Neural cell (in vitro differentiated cells): ENCODE data around the gene NHERF1. TPM values are rescaled to one million over a fixed set of nuclear protein-coding genes. Genes with fewer than 3 reads are reported as not detected.

Experiments
- H2AFZ ChIP-seq: fragments of 200-600, 300-800 bp; sonication (generic), shearing (Covaris generic); 2 replicates; pipeline ENCODE4 v1.6.0; 2014; ENCODE audit warnings: low read depth, mild to moderate bottlenecking, antibody characterized with exemption, low read length, moderate library complexity
- H3F3A ChIP-seq: fragments of 200-600 bp; shearing (Covaris generic); 2 replicates; pipeline ENCODE4 v1.6.1; 2016; ENCODE audit warnings: mild to moderate bottlenecking, moderate library complexity, mixed read lengths, antibody characterized with exemption, low read length; ENCODE audit not compliant: insufficient read depth, poor library complexity, severe bottlenecking
- H3K27ac ChIP-seq: fragments of 200-600, 300-800 bp; sonication (generic), shearing (Covaris generic); 2 replicates; pipeline ENCODE4 v1.5.1; 2014; ENCODE audit warnings: mild to moderate bottlenecking, low read length, moderate library complexity
- H3K27me3 ChIP-seq: fragments of 300-800, 200-600 bp; sonication (generic), shearing (Covaris generic); 2 replicates; pipeline ENCODE4 v1.6.0; 2014; ENCODE audit warnings: mild to moderate bottlenecking, low read depth, low read length, moderate library complexity; ENCODE audit not compliant: insufficient read depth
- H3K36me3 ChIP-seq: fragments of 300-800, 200-600 bp; sonication (generic), shearing (Covaris generic); 2 replicates; pipeline ENCODE4 v1.5.1; 2014; ENCODE audit warnings: mild to moderate bottlenecking, antibody characterized with exemption, low read length, moderate library complexity; ENCODE audit not compliant: insufficient read depth
- H3K4me2 ChIP-seq: fragments of 300-800, 200-600 bp; sonication (generic), shearing (Covaris generic); 2 replicates; pipeline ENCODE4 v1.6.0; 2014; ENCODE audit warnings: mild to moderate bottlenecking, low read length
- H3K4me3 ChIP-seq: fragments of 300-800, 200-600 bp; sonication (generic), shearing (Covaris generic); 2 replicates; pipeline ENCODE4 v1.5.1; 2014; ENCODE audit warnings: mild to moderate bottlenecking, low read length, moderate library complexity
- H3K79me2 ChIP-seq: fragments of 200-600 bp; shearing (Covaris generic); replicated peaks from 2 replicates; pipeline ENCODE4 v1.6.0; 2014; ENCODE audit warnings: mild to moderate bottlenecking, low read length, moderate library complexity; ENCODE audit not compliant: insufficient read depth
- H3K9ac ChIP-seq: fragments of 300-800, 200-600 bp; sonication (generic), shearing (Covaris generic); 2 replicates; pipeline ENCODE4 v1.6.1; 2016; ENCODE audit warnings: mild to moderate bottlenecking, low read length, mixed read lengths
- H3K9me2 ChIP-seq: fragments of 200-600 bp; shearing (Covaris generic); 2 replicates; pipeline ENCODE4 v1.6.1; 2016; ENCODE audit warnings: mild to moderate bottlenecking, low read length, mixed read lengths; ENCODE audit not compliant: insufficient read depth
- H3K9me3 ChIP-seq: fragments of 200-600, 300-800 bp; sonication (generic), shearing (Covaris generic); 2 replicates; pipeline ENCODE4 v1.6.1; 2016; ENCODE audit warnings: mild to moderate bottlenecking, mixed run types, low read length, moderate library complexity, mixed read lengths
- H4K20me1 ChIP-seq: fragments of 200-600 bp; shearing (Covaris generic); 2 replicates; pipeline ENCODE4 v1.6.1; 2016; ENCODE audit warnings: mild to moderate bottlenecking, mixed run types; ENCODE audit not compliant: insufficient read depth
- EP300 ChIP-seq: fragments of 450-650 bp; conservative IDR thresholded peaks from 2 replicates; pipeline ENCODE4 v1.6.1; 2014; ENCODE audit warnings: antibody characterized with exemption, mild to moderate bottlenecking, moderate library complexity; ENCODE audit not compliant: poor library complexity, severe bottlenecking
- EZH2 ChIP-seq: fragments of 200-600, 300-800 bp; shearing (Covaris generic), sonication (generic); IDR thresholded peaks from 2 replicates; pipeline ENCODE4 v1.6.1; 2014; ENCODE audit warnings: antibody characterized with exemption, low read length, borderline replicate concordance, mild to moderate bottlenecking; ENCODE audit not compliant: insufficient read depth, poor library complexity, severe bottlenecking
- MXI1 ChIP-seq: fragments of 450-650 bp; conservative IDR thresholded peaks from 2 replicates; pipeline ENCODE4 v1.6.1; 2014; ENCODE audit warnings: antibody characterized with exemption, mild to moderate bottlenecking; ENCODE audit not compliant: poor library complexity, severe bottlenecking
- POLR2AphosphoS5 ChIP-seq: IDR thresholded peaks from 2 replicates; pipeline ENCODE4 v1.6.1; 2012
- RAD21 ChIP-seq: fragments of 450-650 bp; conservative IDR thresholded peaks from 2 replicates; pipeline ENCODE4 v1.6.1; 2014; ENCODE audit warnings: antibody characterized with exemption, mild to moderate bottlenecking, moderate library complexity
- SMC3 ChIP-seq: fragments of 450-650 bp; conservative IDR thresholded peaks from 2 replicates; pipeline ENCODE4 v1.6.1; 2014; ENCODE audit warnings: antibody characterized with exemption, mild to moderate bottlenecking, moderate library complexity; ENCODE audit not compliant: poor library complexity
- TAF1 ChIP-seq: IDR thresholded peaks from 2 replicates; pipeline ENCODE4 v1.6.1; 2012; ENCODE audit warnings: low read depth
- polyA plus RNA-seq: library from polyadenylated mRNA; depleted of rRNA; stranded (reverse); fragments of >200 nt; gene quantifications from 2 replicates; pipeline ENCODE4 v1.2.3, GENCODE V29; 2014
- TF ChIP-seq, protein P1 (sequence below): fragments of 450-650 bp; IDR thresholded peaks from 2 replicates; pipeline ENCODE4 v1.5.1; 2014; ENCODE audit warnings: antibody characterized with exemption, mild to moderate bottlenecking, moderate library complexity; ENCODE audit not compliant: poor library complexity, severe bottlenecking
- TF ChIP-seq, protein P2 (sequence below): IDR thresholded peaks from 2 replicates; pipeline ENCODE4 v1.6.1; 2012; ENCODE audit warnings: borderline replicate concordance

Gene NHERF1
- polyA plus RNA-seq, 1 donor from 2014 or later, result 0.51 TPM

GRCh38 chr17:74812109-74813009 lies 63.9 kb downstream of the NHERF1 start:
- H3K9me3 ChIP-seq, result no peaks in the 10 kb centered on the region
- no peaks in the 10 kb centered on the region for H3K27me3 ChIP-seq
- H4K20me1 ChIP-seq, result no peaks in the 10 kb centered on the region
- TF ChIP-seq EP300 (no peak), RAD21 (no peak), SMC3 (no peak), EZH2 (no peak), TAF1 (no peak), POLR2AphosphoS5 (no peak), MXI1 (no peak)
- TF ChIP-seq, protein P1, sequence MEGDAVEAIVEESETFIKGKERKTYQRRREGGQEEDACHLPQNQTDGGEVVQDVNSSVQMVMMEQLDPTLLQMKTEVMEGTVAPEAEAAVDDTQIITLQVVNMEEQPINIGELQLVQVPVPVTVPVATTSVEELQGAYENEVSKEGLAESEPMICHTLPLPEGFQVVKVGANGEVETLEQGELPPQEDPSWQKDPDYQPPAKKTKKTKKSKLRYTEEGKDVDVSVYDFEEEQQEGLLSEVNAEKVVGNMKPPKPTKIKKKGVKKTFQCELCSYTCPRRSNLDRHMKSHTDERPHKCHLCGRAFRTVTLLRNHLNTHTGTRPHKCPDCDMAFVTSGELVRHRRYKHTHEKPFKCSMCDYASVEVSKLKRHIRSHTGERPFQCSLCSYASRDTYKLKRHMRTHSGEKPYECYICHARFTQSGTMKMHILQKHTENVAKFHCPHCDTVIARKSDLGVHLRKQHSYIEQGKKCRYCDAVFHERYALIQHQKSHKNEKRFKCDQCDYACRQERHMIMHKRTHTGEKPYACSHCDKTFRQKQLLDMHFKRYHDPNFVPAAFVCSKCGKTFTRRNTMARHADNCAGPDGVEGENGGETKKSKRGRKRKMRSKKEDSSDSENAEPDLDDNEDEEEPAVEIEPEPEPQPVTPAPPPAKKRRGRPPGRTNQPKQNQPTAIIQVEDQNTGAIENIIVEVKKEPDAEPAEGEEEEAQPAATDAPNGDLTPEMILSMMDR, result no peak
- TF ChIP-seq, protein P2, sequence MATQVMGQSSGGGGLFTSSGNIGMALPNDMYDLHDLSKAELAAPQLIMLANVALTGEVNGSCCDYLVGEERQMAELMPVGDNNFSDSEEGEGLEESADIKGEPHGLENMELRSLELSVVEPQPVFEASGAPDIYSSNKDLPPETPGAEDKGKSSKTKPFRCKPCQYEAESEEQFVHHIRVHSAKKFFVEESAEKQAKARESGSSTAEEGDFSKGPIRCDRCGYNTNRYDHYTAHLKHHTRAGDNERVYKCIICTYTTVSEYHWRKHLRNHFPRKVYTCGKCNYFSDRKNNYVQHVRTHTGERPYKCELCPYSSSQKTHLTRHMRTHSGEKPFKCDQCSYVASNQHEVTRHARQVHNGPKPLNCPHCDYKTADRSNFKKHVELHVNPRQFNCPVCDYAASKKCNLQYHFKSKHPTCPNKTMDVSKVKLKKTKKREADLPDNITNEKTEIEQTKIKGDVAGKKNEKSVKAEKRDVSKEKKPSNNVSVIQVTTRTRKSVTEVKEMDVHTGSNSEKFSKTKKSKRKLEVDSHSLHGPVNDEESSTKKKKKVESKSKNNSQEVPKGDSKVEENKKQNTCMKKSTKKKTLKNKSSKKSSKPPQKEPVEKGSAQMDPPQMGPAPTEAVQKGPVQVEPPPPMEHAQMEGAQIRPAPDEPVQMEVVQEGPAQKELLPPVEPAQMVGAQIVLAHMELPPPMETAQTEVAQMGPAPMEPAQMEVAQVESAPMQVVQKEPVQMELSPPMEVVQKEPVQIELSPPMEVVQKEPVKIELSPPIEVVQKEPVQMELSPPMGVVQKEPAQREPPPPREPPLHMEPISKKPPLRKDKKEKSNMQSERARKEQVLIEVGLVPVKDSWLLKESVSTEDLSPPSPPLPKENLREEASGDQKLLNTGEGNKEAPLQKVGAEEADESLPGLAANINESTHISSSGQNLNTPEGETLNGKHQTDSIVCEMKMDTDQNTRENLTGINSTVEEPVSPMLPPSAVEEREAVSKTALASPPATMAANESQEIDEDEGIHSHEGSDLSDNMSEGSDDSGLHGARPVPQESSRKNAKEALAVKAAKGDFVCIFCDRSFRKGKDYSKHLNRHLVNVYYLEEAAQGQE, result no peak
- H2AFZ ChIP-seq, result no peak overlapping the region
- H3K79me2 ChIP-seq, result no peaks in the 10 kb centered on the region
- H3F3A ChIP-seq, result no peaks in the 10 kb centered on the region
- no peaks in the 10 kb centered on the region for H3K9me2 ChIP-seq
- no peaks in the 10 kb centered on the region for H3K36me3 ChIP-seq
- no peak overlapping the region for H3K4me2 ChIP-seq
- no peak overlapping the region for H3K4me3 ChIP-seq
- H3K9ac ChIP-seq, result no peak overlapping the region
- H3K27ac ChIP-seq, result no peak overlapping the region

DNA sequence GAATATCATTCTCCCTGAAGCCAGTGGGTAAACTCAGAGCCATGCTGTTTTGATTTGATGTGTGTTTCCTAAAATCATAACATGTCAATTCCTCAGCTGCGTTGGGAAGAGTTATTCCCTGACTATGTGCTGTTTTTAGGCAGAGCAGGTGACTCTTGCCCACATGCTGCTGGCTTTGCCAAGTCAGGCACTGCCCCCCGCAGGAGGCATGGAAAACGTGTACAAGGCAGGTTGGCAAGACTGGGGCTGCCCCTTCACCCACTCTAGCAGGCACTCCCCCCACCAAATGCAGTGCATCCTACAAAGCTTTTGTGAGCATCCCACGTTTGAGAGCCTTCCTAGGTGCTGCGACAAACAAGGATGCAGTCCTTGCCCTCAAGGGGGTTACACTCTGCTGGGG lies 66.0 kb downstream of the NHERF1 start:
- no peaks in the 10 kb centered on the region for H4K20me1 ChIP-seq
- no peaks in the 10 kb centered on the region for H3K36me3 ChIP-seq
- no peaks in the 10 kb centered on the region for H3F3A ChIP-seq
- no peaks in the 10 kb centered on the region for H3K79me2 ChIP-seq
- no peaks in the 10 kb centered on the region for H3K9me2 ChIP-seq
- H3K4me3 ChIP-seq, result no peak overlapping the region
- no peaks in the 10 kb centered on the region for H3K27me3 ChIP-seq
- no peak overlapping the region for H2AFZ ChIP-seq
- no peak overlapping the region for H3K9ac ChIP-seq
- TF ChIP-seq, protein P2, result no peak
- TF ChIP-seq EP300, result no peak
- TF ChIP-seq MXI1, result no peak
- no peak for TF ChIP-seq EZH2
- TF ChIP-seq SMC3, result no peak
- no peak for TF ChIP-seq POLR2AphosphoS5
- TF ChIP-seq RAD21, result no peak
- TF ChIP-seq, protein P1, result no peak
- no peak for TF ChIP-seq TAF1
- no peaks in the 10 kb centered on the region for H3K9me3 ChIP-seq
- H3K4me2 ChIP-seq, result no peak overlapping the region
- no peak overlapping the region for H3K27ac ChIP-seq
